Measurements from ENCODE around the gene CASKIN2.

The CASKIN2 gene, protein sequence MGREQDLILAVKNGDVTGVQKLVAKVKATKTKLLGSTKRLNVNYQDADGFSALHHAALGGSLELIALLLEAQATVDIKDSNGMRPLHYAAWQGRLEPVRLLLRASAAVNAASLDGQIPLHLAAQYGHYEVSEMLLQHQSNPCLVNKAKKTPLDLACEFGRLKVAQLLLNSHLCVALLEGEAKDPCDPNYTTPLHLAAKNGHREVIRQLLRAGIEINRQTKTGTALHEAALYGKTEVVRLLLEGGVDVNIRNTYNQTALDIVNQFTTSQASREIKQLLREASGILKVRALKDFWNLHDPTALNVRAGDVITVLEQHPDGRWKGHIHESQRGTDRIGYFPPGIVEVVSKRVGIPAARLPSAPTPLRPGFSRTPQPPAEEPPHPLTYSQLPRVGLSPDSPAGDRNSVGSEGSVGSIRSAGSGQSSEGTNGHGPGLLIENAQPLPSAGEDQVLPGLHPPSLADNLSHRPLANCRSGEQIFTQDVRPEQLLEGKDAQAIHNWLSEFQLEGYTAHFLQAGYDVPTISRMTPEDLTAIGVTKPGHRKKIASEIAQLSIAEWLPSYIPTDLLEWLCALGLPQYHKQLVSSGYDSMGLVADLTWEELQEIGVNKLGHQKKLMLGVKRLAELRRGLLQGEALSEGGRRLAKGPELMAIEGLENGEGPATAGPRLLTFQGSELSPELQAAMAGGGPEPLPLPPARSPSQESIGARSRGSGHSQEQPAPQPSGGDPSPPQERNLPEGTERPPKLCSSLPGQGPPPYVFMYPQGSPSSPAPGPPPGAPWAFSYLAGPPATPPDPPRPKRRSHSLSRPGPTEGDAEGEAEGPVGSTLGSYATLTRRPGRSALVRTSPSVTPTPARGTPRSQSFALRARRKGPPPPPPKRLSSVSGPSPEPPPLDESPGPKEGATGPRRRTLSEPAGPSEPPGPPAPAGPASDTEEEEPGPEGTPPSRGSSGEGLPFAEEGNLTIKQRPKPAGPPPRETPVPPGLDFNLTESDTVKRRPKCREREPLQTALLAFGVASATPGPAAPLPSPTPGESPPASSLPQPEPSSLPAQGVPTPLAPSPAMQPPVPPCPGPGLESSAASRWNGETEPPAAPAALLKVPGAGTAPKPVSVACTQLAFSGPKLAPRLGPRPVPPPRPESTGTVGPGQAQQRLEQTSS (N-terminal part only)

DNA sequence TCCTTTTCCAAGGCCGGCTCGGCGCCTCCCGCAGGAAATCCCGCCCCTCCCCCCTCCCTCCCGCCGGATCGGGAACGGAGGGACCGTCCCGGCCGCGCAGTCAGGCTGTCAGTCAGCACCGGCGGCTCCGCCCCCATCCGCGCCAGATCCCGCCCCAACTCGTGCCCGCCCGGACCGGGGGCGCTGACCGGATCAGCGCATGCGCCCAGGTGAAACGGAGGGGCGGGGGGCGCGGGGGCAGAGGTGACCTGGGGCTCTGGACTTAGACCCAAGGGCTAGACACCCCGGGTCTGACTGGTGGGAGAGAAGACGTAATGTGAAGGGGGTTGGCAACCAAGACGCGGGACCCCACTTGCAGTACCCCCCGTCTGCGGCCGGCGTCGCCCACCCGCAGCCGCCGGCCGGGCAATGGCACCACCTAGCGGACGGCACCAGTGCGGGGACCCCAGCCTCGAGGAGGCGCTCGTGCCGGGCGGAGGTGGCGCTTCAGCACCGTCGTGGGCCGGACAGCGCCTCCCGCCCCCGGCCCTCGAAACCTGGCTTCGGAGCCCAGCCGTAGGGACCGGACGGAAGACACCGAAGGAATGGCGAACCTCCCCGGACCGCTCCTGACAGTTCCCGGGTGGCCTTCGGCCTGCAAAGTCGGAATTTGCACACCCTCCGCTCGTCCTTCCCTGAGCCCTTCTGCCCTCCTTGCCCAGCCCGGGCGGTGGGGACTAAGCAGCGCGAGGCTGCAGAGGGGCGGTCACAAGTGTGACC lies at the start of gene CASKIN2:
CASKIN2 (minus strand) TSS at position 42 of the 759 bp plus-strand sequence. CDS start 1,733 bp downstream, outside the sequence.
- DNase-seq = peak; percentile 71 to 91 (median 76)

DNA sequence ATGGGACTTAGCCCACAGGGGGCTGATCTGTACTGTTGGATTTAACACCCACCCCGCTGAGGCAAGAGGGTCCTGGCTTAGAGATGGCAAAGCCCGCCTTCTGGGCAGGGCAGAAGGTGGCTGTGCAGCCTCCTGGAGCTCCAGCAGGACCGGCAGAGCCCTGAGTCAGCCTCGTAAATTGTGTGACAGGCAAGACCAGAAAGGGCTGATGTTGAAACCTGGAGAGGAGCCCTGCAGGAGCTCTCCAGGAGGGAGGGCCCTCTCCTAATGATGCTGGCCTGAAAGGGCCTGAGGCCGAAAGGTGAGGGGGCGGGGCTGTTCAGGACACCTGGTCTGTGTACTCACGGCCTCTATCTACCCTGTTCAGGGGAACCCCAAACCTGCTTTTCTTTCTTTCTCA lies 49.7 kb upstream of the CASKIN2 start:
- DNase-seq = no peak

DNA sequence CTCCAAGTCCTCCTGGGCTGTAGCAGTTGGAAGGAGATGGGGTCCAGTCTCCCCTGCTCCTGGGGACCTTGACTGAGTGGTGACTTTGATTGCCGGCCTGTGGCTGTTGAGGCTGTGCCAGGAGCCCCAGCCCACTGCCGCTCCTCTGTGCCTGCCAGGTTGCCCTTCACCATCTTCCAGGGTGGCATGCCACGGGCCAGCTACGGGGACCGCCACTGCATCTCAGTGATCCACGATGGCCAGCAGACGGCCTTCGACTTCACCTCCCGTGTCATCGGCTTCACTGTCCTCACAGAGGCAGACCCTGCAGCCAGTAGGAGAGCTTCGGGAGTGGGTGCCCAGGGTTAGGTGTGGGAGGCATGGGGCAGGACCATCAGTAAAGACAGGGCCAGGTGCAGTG lies 48.9 kb upstream of the CASKIN2 start:
- DNase-seq = no peak

DNA sequence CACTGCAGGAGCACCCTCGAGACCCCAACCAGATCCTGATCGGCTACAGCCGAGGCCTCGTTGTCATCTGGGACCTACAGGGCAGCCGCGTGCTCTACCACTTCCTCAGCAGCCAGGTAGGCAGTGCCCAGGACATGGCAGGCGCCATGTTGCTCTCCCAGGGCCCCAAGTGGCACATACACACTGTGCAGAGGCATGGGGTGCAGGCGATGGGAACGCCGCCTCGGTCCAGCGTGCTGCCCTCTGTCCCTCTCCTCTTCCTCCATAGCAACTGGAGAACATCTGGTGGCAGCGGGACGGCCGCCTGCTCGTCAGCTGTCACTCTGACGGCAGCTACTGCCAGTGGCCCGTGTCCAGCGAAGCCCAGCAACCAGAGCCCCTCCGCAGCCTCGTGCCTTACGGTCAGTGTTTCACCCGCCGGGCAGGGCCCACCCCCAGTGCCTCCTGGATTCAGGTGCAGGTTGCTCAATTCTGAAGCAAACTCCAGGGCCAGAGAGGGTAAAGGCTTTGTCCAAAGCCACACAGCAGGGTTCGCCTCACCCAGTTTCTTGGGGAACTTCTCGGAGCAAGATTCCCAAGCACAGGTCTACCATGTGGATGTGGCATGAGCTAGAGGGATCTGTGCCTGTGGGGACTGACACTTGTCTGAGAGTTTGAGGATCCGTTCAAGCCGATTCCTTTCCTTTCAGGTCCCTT lies 47.9 kb upstream of the CASKIN2 start:
- no peak for DNase-seq

DNA sequence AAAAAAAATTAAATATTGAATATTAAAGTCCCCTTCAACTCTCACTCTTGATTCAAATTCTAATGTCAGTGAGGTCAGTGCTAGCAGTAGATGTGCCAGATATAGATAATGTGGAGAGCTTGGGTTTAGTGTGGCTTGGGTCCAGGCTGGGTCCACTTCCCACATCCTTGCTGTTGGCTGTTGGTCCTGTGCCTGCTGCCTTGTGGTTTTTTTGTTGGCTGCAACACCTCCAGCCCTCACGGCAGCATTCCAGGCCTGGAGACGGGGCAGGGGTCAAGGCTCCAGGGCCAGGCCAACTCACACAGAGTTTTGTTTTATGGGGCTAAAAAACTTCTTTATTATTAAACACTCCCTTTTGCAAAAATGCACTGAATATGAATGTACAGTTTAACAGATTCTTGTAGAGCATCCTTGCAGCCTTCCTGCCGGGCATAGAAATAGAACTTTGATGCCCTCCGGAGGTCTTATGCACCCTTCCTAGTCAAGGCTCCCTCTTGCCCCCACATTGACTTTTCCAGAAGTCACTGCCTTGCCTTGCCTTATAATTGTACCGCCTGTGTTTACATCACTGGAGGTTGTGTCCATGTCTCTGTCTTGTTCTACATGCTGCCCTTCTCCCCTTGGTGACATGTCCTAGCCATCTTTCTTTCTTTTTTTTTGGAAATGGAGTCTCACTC lies 46.7 kb upstream of the CASKIN2 start:
- DNase-seq = no peak

DNA sequence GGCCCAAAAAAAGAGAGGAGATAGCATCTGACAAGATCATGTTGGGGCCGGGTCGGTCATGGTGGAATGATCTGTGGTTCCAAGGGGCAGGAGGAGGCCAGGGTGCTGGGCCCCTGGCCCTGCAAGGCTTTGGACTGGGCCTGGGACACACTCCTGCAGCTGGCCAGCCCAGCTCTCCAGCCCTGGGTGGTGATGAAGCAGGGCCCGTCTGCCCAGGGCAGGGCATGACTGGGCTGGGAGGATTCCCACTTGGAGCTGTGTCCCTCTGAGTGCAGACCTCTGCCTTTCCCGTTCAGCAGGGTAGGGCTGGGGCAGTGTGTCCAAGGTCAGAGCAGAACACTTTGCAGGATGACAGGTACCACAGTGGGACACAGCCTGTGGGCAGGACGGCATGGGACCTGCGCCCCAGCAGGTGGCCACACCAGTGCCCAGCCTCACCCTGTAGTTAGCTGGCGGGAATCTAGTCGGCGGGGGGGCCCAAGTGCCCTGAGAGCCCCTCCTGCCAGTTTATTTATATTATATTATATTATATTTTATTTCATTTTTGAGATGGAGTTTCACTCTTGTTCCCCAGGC lies 44.7 kb upstream of the CASKIN2 start:
- no peak for DNase-seq

DNA sequence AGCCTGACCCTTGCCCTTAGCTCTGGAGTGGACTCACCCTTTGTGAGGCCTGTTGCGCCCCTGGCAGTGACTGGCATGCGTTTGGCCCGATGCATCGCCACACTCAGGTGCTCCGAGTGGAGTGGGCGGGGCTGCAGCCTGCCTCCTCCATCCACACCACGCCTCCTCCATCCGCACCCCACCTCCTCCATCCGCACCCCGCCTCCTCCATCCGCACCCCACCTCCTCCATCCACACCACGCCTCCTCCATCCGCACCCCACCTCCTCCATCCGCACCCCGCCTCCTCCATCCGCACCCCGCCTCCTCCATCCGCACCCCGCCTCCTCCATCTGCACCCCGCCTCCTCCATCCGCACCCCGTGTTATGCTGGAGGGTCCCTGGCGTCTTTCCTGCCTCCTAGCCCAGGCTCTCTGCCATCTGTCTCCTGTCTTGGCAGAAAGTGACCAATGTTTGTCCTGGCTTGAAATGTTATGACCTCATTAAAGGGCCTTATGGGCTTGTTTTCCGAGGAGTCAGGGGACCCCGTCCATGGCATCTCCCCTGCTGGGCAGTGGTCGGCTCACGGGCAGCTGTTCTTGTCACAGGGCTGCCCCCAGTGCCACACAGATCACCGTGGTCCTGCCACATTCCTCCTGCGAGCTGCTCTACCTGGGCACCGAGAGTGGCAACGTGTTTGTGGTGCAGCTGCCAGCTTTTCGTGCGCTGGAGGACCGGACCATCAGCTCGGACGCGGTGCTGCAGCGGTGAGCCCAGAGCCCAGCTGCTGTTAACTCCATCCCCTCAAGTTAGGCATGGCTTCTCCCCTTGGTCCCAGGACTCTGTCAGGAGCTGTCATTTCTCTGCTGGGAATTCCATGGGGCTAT lies 43.6 kb upstream of the CASKIN2 start:
- DNase-seq = no peak

DNA sequence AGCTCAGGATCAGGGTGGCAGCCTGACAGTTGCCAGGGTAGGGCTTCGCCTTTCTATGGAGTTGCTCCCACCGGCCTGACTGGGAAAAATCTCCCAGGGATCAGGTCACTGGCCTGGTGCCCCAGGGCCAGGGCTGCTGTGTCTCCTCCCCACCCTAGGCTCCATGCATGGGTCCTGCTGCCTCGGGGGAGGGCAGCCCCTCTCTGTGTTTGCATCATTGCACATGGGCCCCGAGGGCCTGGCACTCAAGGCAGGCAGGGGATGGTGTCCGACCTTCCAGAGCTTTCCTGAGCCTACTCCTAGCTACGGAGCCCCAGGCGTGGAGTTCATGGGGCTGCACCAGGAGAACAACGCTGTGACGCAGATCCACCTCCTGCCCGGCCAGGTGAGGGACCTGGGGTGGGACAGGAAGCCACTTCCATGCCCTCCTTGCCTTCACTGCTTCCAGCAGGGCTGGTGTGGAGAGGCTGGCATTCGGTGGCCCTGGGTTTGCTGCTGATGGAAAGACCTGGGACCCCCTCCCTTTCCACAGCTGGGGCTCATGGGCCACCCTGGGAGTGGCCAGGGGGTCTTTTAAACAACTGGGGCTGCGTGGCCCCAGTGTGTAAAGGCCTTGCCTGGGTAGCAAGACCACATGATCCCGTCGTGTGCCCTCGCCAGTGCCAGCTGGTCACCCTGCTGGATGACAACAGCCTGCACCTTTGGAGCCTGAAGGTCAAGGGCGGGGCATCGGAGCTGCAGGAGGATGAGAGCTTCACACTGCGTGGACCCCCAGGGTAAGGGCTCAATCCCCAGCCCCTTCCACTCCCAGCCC lies 42.7 kb upstream of the CASKIN2 start:
- DNase-seq = no peak

DNA sequence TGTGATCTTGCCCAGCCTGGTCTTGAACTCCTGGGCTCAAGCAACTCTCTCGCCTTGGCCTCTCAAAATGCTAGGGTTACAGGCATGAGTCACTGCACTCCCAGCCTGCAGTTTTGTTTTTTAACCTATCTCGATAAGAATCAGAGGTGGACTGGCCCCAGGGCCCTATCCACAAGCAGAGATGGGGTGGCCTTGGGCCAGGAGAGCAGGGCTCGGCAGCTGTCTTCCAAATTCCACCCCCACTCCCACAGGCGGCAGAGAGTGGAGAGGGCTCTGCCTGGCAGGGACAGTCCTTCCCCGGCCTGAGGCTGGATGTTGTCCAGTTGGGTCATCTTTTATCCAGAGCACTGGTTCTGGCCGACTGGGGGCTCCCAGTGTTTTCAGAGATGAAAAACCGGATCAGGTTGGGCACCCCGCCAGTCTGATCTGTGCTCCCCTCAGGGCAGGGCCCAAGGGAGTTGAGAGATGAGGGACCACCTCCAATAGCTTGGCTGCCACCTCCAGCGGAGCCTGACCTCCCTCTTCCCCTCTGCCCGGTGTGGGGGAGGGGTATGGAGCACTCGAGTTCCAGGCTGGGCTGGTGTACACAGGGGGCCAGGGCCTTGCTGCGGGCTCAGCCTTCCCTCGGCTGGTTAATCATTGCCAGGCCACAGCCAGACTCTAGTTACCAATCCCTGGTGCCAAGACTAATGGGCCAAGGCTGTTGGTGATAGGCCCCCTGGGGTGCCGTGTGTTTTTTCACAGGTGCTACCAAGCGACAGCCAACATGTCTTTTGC lies 41.9 kb upstream of the CASKIN2 start:
- no peak for DNase-seq

DNA sequence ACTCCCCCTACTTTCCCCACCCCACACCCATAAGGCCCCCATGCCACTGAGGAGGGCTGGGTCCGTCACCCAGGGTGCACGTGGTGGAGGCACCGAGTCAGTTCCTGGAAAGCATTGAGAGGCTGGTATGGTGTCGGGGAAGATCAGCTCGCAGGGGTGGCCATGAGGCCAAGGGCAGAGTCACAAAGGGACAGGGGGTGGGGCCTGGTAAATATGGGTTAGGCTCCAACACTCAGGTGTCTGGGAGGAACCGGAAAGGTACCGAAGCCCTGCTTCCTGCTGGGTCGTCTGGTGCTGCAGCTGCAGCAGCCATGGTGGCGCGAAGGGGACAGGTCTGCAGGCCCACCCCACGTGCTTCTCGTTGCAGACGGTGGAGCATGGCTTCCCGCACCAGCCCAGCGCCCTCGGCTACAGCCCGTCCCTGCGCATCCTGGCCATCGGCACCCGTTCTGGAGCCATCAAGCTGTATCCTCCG lies 40.4 kb upstream of the CASKIN2 start:
- no peak for DNase-seq

DNA sequence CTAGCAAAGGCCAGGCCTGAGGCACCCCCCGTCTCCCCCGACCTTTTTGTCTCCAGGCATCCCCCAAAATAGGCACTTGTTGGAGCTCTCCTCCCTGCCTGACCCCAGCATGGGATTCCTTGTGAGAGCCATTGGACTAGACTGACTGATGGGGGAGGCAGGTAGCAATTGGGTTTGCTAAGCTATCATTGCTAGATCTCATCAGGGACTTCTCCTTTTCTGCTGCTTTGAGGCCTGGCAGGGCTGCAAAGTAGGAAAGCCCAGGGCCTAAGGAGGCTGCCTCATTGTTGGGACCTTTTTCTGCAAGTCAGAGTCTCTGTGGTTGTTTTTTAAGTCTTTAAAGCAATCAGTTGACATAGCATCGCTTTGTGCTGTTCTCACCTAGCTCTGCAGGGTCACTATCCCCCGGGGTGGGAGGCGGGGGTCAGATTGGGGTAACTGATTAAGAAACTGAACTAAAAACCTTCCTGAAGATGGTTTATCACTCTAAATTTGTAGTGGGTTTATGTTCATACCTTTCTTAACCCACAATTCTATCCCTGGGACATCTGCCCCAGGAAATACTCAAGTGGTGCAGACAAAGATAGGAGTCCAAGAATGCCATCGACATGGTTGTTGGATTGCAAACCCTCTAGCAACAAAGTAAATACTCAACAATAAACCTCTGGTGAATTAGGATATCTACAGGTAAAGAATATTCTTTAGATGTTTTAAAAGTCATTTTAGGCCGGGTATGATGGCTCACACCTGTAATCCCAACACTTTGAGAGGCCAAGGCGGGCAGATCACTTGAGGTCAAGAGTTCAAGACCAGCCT lies 38.2 kb upstream of the CASKIN2 start:
- no peak for DNase-seq

DNA sequence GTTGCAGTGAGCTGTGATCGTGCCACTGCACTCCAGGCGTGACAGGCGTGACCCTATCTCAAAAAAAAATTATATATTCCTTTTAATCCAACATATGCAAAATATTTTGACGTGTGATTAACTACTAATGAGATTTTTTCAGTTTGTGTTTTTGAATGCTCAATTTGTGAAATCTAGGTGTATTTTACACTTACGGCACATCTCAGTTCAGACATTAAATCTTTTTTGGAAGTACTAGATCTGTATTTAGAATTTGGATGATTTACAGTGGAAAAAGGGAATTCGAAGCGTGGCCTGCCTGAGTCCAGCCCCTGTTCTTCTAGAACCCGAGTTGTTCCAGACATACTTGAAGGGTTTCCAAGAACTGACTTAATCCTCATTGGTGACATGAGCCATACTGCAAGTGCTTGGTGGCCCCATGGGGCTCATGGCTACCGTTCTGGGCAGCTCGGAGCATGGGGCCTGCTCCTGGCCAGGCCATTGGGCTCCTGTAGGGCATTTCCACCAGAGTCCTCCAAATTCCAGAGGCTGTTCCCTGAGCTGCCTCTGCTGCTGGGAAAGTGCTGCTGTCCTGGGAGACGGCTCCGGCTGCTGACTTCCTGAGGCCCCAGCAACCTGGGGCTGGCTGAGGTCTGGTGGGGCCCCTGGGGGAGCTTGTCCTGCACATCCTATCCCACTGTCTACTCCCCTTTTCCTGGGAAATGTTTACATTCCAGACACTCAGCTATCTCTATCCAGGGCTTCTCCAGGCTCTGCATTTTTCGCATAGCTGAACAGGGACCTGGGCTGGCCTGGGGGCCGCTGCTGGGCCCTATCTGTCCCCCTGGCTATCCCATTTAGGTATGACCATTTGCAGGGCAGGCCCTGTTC lies 37.3 kb upstream of the CASKIN2 start:
- no peak for DNase-seq

DNA sequence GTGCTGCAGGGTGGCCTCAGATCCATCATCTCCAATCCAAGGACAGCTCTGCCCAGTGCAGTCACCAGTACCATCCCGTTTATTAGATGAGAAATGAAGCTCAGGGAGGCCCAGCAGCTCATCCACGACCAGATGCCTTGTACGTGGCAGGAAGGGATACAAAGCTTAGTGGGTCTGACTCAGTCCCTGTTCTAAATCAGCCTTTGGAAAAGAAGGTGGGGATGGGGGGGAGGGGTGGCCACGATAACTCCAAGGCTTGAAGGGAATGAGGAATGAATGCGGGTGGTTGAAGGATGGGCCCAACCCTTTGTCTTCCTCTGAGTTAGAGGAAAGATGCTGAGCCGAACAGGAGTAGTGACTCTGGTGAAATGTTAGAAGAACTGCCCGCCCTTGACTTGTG lies 35.9 kb upstream of the CASKIN2 start:
- DNase-seq = no peak

DNA sequence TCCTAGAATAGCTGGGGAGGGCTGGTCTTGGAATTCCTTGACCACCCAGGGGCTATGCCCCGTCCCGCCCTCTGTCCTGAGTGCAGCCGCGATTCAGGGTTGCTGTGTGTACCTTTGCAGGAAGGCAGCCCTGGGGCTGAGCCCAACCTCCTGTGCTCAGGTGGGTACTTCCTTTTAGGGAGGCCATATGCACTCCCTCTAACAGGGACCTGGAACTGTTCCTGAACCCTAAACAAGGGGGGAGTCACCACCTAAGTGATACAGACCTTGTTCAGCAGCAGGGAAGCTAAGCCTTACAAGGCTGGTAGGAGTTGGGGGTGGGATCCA lies 34.8 kb upstream of the CASKIN2 start:
- no peak for DNase-seq

DNA sequence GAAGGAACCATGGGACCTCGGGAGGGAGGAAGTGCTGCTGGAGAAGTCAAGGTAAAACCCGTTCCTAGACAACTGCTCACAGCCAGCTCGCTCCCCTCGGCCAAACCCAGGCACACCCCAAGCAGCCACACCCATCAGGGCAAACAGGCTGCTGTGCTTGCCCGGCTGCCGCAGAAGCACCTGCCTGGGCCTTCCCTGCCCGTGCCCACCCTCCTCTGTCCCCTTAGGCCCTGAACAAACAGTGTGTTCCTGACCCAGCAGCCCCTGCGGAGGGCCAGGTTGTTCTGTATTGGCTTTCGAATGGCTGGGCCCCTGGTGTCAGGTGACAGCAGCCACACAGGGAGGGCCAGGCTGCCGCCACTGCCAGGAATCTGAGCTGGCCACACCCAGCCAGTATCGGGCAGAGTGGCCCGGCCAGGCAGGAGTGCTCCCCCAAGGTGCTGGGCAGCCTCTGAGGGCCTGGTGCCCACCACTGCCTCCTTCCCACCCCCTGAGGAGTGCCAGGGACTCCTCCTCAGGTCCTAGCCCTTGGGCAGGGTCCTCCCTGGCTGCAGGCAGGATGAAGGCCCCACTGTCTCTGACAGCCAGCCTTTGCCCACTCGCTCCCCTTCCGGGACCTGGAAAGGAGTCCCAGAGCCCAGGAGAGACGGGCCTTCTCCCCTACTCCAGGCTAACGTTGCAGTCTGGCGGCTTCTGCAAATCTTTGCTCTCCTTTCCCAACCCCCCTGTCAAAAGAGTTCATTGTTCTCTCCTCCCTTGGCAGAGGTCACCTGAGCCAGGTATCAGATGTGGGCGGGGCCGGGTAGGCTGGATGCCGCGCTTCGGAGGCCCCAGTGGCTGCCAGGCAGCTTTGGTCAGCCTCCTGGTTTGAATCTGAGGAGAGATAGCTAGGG lies 34.2 kb upstream of the CASKIN2 start:
- no peak for DNase-seq
